A549 (cell line): Measurements from ENCODE around the gene MRPL27. TPM values are rescaled to one million over a fixed set of nuclear protein-coding genes. Genes with fewer than 3 reads are reported as not detected.
"Not testable (repeated sequence)": the region's sequence is repeated elsewhere in the genome, so short reads cannot be mapped to it uniquely, and the experiment has no call there.

Experiments
- ATAC-seq, 2 experiments: fragments of 200-7000 bp in 1 of 2; fragments of >200 bp in 1 of 2; cut with Nextera tagmentation in 1 of 2; cut with Tn5 transposase in 1 of 2; 3 replicates each; pipeline versions ENCODE4 v1.8.0 to v1.9.1; 2018 to 2020; ENCODE audit warnings: mild to moderate bottlenecking in 1 of 2, moderate library complexity in 1 of 2
- CTCF ChIA-PET: fragments of 300-600 bp; sonication (Branson Sonifier 250); formaldehyde crosslinking; extraction: SDS; loops from one replicate; lab custom pipeline; 2021; ENCODE audit warnings: antibody characterized with exemption, inconsistent platforms; lab: Yijun Ruan, JAX
- POLR2A ChIA-PET: fragments of 350-600 bp; formaldehyde crosslinking; extraction: SDS; loops from one replicate; lab custom pipeline; 2021; ENCODE audit warnings: antibody characterized with exemption, inconsistent platforms; lab: Yijun Ruan, JAX
- DNase-seq, 2 experiments: peaks; one replicate each; pipeline versions ENCODE4 v3.0.0 to v3.0.0-alpha.2; 2011 to 2016; ENCODE audit warnings: low read depth in 1 of 2, low spot score in 1 of 2
- FAIRE-seq: peaks from 2 replicates; lab custom pipeline; 2011; peaks lifted over from hg19 to GRCh38; lab: Jason Lieb, UNC
- H3K27ac ChIP-seq, 2 experiments: fragments of >200 bp; sonication (Bioruptor Twin); formaldehyde crosslinking; 3 replicates each; pipeline ENCODE4 v1.5.1; 2016 to 2017
- H3K4me1 ChIP-seq: fragments of >200 bp; sonication (Bioruptor Twin); formaldehyde crosslinking; 3 replicates; pipeline ENCODE4 v1.6.1; 2016
- H3K4me2 ChIP-seq: fragments of >200 bp; sonication (Bioruptor Twin); formaldehyde crosslinking; 3 replicates; pipeline ENCODE4 v1.6.1; 2016
- H3K4me3 ChIP-seq: fragments of >200 bp; sonication (Bioruptor Twin); formaldehyde crosslinking; 3 replicates; pipeline ENCODE4 v1.5.1; 2016
- H3K9me3 ChIP-seq: fragments of >200 bp; sonication (Bioruptor Twin); formaldehyde crosslinking; 3 replicates; pipeline ENCODE4 v1.6.1; 2016
- BHLHE40 ChIP-seq: IDR thresholded peaks from 2 replicates; pipeline ENCODE4 v1.6.1; 2012; ENCODE audit warnings: low read depth, low read length, inconsistent platforms
- CBX2 ChIP-seq: fragments of 200-600 bp; sonication (generic); IDR thresholded peaks from 2 replicates; pipeline ENCODE4 v1.6.1; 2016; ENCODE audit warnings: low read depth, mild to moderate bottlenecking, borderline replicate concordance
- CBX8 ChIP-seq: fragments of 200-600 bp; sonication (generic); IDR thresholded peaks from 2 replicates; pipeline ENCODE4 v1.6.1; 2016
- EHF ChIP-seq: fragments of 250-450 bp; sonication (Bioruptor Pico); IDR thresholded peaks from 2 replicates; pipeline ENCODE4 v1.5.0; 2020; ENCODE audit warnings: mild to moderate bottlenecking
- ELK1 ChIP-seq: fragments of 150-350 bp; IDR thresholded peaks from 2 replicates; pipeline ENCODE4 v1.6.1; 2014; ENCODE audit warnings: low read depth, mild to moderate bottlenecking, low read length
- FOSB ChIP-seq: fragments of 250-450 bp; sonication (Bioruptor Pico); IDR thresholded peaks from 2 replicates; pipeline ENCODE4 v1.5.0; 2020; ENCODE audit warnings: mild to moderate bottlenecking, moderate library complexity
- HDAC2 ChIP-seq: fragments of 200-600 bp; sonication (generic); IDR thresholded peaks from 2 replicates; pipeline ENCODE4 v1.6.1; 2016
- HOXB5 ChIP-seq: fragments of 250-450 bp; sonication (Bioruptor Pico); IDR thresholded peaks from 2 replicates; pipeline ENCODE4 v1.5.0; 2020; ENCODE audit warnings: mild to moderate bottlenecking, moderate library complexity
- JUN ChIP-seq, 2 experiments: fragments of >200 bp; sonication (Bioruptor Twin); formaldehyde crosslinking; IDR thresholded peaks; 2 replicates in 1 of 2; 3 replicates in 1 of 2; pipeline ENCODE4 v1.6.1; 2016 to 2017
- JUNB ChIP-seq: fragments of >200 bp; sonication (Bioruptor Twin); formaldehyde crosslinking; IDR thresholded peaks from 2 replicates; pipeline ENCODE4 v1.6.1; 2016
- MAFK ChIP-seq: fragments of 450-650 bp; IDR thresholded peaks from 2 replicates; pipeline ENCODE4 v1.6.1; 2014; ENCODE audit not compliant: partially characterized antibody
- MAX ChIP-seq: IDR thresholded peaks from 2 replicates; pipeline ENCODE4 v1.6.1; 2012
- MAZ ChIP-seq: fragments of 150-350 bp; IDR thresholded peaks from 2 replicates; pipeline ENCODE4 v1.6.1; 2014; ENCODE audit warnings: antibody characterized with exemption, low read depth, low read length, borderline replicate concordance
- MYC ChIP-seq: IDR thresholded peaks from 2 replicates; pipeline ENCODE4 v1.6.1; 2012; ENCODE audit warnings: mild to moderate bottlenecking, inconsistent platforms, low read length, improper control_type of control experiment, borderline replicate concordance
- NR3C1 ChIP-seq: fragments of >200 bp; sonication (Bioruptor Twin); formaldehyde crosslinking; IDR thresholded peaks from 3 replicates; pipeline ENCODE4 v1.6.1; 2017
- PHF8 ChIP-seq: fragments of 200-600 bp; sonication (generic); IDR thresholded peaks from 2 replicates; pipeline ENCODE4 v1.6.1; 2016; ENCODE audit warnings: low read depth, mild to moderate bottlenecking, antibody characterized with exemption, moderate library complexity, borderline replicate concordance
- RARB ChIP-seq: fragments of 250-450 bp; sonication (Bioruptor Pico); IDR thresholded peaks from 2 replicates; pipeline ENCODE4 v1.8.0; 2021; ENCODE audit warnings: mild to moderate bottlenecking, moderate library complexity
- SMC3 ChIP-seq: fragments of >200 bp; sonication (Bioruptor Twin); formaldehyde crosslinking; IDR thresholded peaks from 3 replicates; pipeline ENCODE4 v1.6.1; 2018; ENCODE audit warnings: inconsistent platforms
- TFCP2L1 ChIP-seq: fragments of 250-450 bp; sonication (Bioruptor Pico); IDR thresholded peaks from 2 replicates; pipeline ENCODE4 v1.5.0; 2021; ENCODE audit warnings: mild to moderate bottlenecking
- ZC3H11A ChIP-seq: fragments of 450-650 bp; IDR thresholded peaks from 2 replicates; pipeline ENCODE4 v1.6.1; 2014; ENCODE audit warnings: antibody characterized with exemption, mild to moderate bottlenecking
- ZNF302 ChIP-seq: fragments of 250-450 bp; sonication (Bioruptor Pico); IDR thresholded peaks from 2 replicates; pipeline ENCODE4 v1.9.0; 2021; ENCODE audit warnings: inconsistent platforms, mild to moderate bottlenecking, moderate library complexity
- WGBS: methylation state at CpG from one replicate; pipeline ENCODE4 v1.1.6; 2017; ENCODE audit errors: missing lambda C conversion rate; 5-methylcytosine and 5-hydroxymethylcytosine counted together
- polyA plus RNA-seq, 4 experiments: library from polyadenylated mRNA; depleted of rRNA in 3 of 4; stranded (reverse); fragments of >200 nt; fragmentation: RNase III in 1 of 4; extraction: RNeasy Plus Mini Kit Qiagen cat#74134 plus additional on column Dnase treatment in 1 of 4; gene quantifications; 2 replicates in 3 of 4; 3 replicates in 1 of 4; pipeline ENCODE4 v1.2.3, GENCODE V29; 2011 to 2017
- TF ChIP-seq, protein P1 (sequence below): fragments of >200 bp; sonication (Bioruptor Twin); formaldehyde crosslinking; IDR thresholded peaks from 3 replicates; pipeline ENCODE4 v1.5.1; 2016
- TF ChIP-seq, protein P2 (sequence below): fragments of 450-650 bp; IDR thresholded peaks from 2 replicates; pipeline ENCODE4 v1.6.1; 2014; ENCODE audit warnings: antibody characterized with exemption

The MRPL27 gene
- polyA plus RNA-seq, 2 of the 4 experiments (the other 2 are of a cell fraction): 149 to 155 TPM

DNA sequence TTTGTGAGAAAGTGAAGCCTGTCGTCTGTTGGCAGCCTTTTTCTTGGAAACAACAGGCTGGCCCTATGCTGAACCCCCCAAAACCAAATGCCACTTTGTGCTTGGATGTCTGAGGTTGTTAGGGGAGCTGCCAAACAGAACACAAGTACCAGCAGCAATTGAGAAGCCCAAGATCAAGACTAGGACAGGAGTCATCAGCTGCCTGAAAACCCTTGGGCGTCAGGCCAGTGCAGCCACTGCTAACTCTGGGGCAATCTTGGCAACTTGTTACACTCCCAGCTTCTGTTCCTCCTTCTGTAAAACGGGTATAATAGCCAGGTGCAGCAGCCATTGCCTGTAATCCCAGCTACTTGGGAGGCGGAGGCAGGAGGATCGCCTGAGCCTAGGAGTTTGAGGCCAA lies 33.6 kb upstream of the MRPL27 start:
- H3K4me1 ChIP-seq: no peaks in the 10 kb centered on the region
- peak in 1 of 2 experiments; percentile 47; a peak in 1 of 6 replicates for ATAC-seq
- POLR2A ChIA-PET: interaction anchor here (3.3 kb wide), 1 partner anchor 10 kb away, joined by 9 read pairs; the partner anchor contains the start of gene LRRC59
- 45% methylated on average over 5 of the region's 5 CpGs for WGBS
- no peak overlapping the region for H3K27ac ChIP-seq
- H3K4me2 ChIP-seq: no peak overlapping the region
- FAIRE-seq: no peak
- CTCF ChIA-PET: interaction anchor here (0.6 to 6.0 kb wide), 7 partner anchors 9 to 724 kb away, joined by 3 to 59 read pairs (median 4); partner anchors contain the start of gene LRRC59
- H3K9me3 ChIP-seq: no peaks in the 10 kb centered on the region
- no peak for DNase-seq
- TF ChIP-seq, protein P1, sequence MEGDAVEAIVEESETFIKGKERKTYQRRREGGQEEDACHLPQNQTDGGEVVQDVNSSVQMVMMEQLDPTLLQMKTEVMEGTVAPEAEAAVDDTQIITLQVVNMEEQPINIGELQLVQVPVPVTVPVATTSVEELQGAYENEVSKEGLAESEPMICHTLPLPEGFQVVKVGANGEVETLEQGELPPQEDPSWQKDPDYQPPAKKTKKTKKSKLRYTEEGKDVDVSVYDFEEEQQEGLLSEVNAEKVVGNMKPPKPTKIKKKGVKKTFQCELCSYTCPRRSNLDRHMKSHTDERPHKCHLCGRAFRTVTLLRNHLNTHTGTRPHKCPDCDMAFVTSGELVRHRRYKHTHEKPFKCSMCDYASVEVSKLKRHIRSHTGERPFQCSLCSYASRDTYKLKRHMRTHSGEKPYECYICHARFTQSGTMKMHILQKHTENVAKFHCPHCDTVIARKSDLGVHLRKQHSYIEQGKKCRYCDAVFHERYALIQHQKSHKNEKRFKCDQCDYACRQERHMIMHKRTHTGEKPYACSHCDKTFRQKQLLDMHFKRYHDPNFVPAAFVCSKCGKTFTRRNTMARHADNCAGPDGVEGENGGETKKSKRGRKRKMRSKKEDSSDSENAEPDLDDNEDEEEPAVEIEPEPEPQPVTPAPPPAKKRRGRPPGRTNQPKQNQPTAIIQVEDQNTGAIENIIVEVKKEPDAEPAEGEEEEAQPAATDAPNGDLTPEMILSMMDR: no peak
- TF ChIP-seq MYC: no peak
- TF ChIP-seq PHF8: no peak
- TF ChIP-seq HDAC2: no peak
- TF ChIP-seq ZC3H11A: no peak
- no peak for TF ChIP-seq EHF (CRISPR knock-in tag)
- no peak for TF ChIP-seq CBX8
- TF ChIP-seq CBX2: no peak
- TF ChIP-seq MAZ: no peak
- TF ChIP-seq MAX: no peak
- H3K4me3 ChIP-seq: no peak overlapping the region

DNA sequence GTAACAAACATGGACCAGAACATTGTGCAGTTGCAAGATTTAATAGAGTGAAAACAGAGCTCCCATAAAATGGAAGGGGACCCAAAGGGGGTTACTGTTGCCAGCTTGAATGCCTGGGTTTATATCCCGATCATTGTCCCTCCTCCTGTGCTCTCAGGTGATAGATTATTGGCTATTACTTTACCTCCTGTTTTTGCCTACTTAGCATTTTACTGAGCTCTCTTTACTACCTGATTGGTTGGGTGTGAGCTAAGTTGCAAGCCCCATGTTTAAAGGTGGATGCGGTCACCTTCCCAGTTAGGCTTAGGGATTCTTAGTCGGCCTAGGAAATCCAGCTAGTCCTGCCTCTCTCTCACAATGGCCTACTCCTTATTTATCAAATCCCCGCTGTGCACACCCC lies 32.4 kb upstream of the MRPL27 start:
- not testable (repeated sequence) for DNase-seq, H3K4me3 ChIP-seq, H3K4me1 ChIP-seq, H3K27ac ChIP-seq, H3K9me3 ChIP-seq, FAIRE-seq, ATAC-seq, H3K4me2 ChIP-seq
- ChIA-PET POLR2A (interaction anchor here (3.3 kb wide), 1 partner anchor 8 kb away, joined by 9 read pairs; the partner anchor contains the start of gene LRRC59), CTCF (interaction anchor here (1.2 to 6.0 kb wide), 5 partner anchors 7 to 219 kb away, joined by 3 to 59 read pairs (median 5); partner anchors contain the start of gene LRRC59)
- peak; percentile 94 for TF ChIP-seq MAFK
- WGBS: 48% methylated on average over 4 of the region's 4 CpGs

GRCh38 chr17:50399591-50399990 lies 26.6 kb upstream of the MRPL27 start:
- WGBS: 75% methylated on average over 8 of the region's 8 CpGs
- FAIRE-seq, POLR2A ChIA-PET: not testable (repeated sequence)

GRCh38 chr17:50398672-50399071 lies 25.7 kb upstream of the MRPL27 start:
- H3K27ac ChIP-seq, H3K9me3 ChIP-seq, DNase-seq, FAIRE-seq, ATAC-seq, H3K4me3 ChIP-seq, H3K4me2 ChIP-seq: not testable (repeated sequence)
- ChIA-PET POLR2A (interaction anchor here (0.9 kb wide), 1 partner anchor 18 kb away, joined by 3 read pairs; no protein-coding TSS in a partner anchor), CTCF (interaction anchor here (1.0 to 15.8 kb wide), 13 partner anchors 9 to 304 kb away, joined by 3 to 445 read pairs (median 17); partner anchors contain the start of genes ACSF2, EME1 and MRPL27)
- 71% methylated on average over 3 of the region's 3 CpGs for WGBS
- peaks cover 20% of the 10 kb centered on the region for H3K4me1 ChIP-seq

More at GRCh38 chr17:50399591-50399990, 26.6 kb upstream of the MRPL27 start:
- not testable (repeated sequence) for H3K9me3 ChIP-seq, H3K4me3 ChIP-seq, H3K4me2 ChIP-seq, H3K27ac ChIP-seq, ATAC-seq, DNase-seq
- H3K4me1 ChIP-seq: peaks cover 20% of the 10 kb centered on the region
- CTCF ChIA-PET: interaction anchor here (1.0 to 15.8 kb wide), 7 partner anchors 8 to 80 kb away, joined by 3 to 445 read pairs (median 27); partner anchors contain the start of genes ACSF2, EME1 and MRPL27

- ChIA-PET POLR2A (interaction anchor here (0.6 to 1.9 kb wide), 16 partner anchors 8 to 220 kb away, joined by 3 to 9 read pairs (median 4); partner anchors contain the start of genes EME1 and MRPL27), CTCF (interaction anchor here (0.7 to 15.8 kb wide), 36 partner anchors 9 to 407 kb away, joined by 3 to 445 read pairs (median 6); partner anchors contain the start of genes ACSF2, EME1, MRPL27 and RSAD1)
- H3K4me2 ChIP-seq: peak overlapping the region; percentile 96
- DNase-seq: no peak
- FAIRE-seq: no peak
- H3K27ac ChIP-seq: peak overlapping the region; percentile 88 to 94
- 51% methylated on average over 9 of the region's 9 CpGs for WGBS
- peak overlapping the region; percentile 88; the same call in 2 of the 3 replicates for H3K4me3 ChIP-seq
- H3K9me3 ChIP-seq: no peaks in the 10 kb centered on the region
- H3K4me1 ChIP-seq: peaks cover 20% of the 10 kb centered on the region
- peak in 1 of 2 experiments; percentile 1; a peak in 2 of 6 replicates for ATAC-seq
- no peak for TF ChIP-seq TFCP2L1 (CRISPR knock-in tag)
- TF ChIP-seq, protein P2, sequence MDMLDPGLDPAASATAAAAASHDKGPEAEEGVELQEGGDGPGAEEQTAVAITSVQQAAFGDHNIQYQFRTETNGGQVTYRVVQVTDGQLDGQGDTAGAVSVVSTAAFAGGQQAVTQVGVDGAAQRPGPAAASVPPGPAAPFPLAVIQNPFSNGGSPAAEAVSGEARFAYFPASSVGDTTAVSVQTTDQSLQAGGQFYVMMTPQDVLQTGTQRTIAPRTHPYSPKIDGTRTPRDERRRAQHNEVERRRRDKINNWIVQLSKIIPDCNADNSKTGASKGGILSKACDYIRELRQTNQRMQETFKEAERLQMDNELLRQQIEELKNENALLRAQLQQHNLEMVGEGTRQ: no peak
- no peak for TF ChIP-seq BHLHE40
- no peak for TF ChIP-seq JUN (IDR thresholded peaks at IDR 0.05)
- no peak for TF ChIP-seq SMC3
- TF ChIP-seq NR3C1: no peak
- TF ChIP-seq RARB (CRISPR knock-in tag): no peak
- no peak for TF ChIP-seq FOSB
- no peak for TF ChIP-seq ELK1
- TF ChIP-seq MAX: no peak
- no peak for TF ChIP-seq JUNB
- TF ChIP-seq ZNF302 (CRISPR knock-in tag): no peak
- TF ChIP-seq HOXB5: no peak
Measured at GRCh38 chr17:50397919-50398285, 24.9 kb upstream of the MRPL27 start.
